Measurements from ENCODE around the gene HADHB.

The HADHB gene
- long read RNA-seq, transcript HADHB-201 (16 exons, 2,044 nt) = major isoform, 1,526 of 1,691 reads
- long read RNA-seq, transcript HADHB-208 (15 exons, 2,142 nt) = minor isoform, 18 of 1,691 reads
- long read RNA-seq, partial matches to known transcripts = 43 of 1,691 reads
- long read RNA-seq, other reads (novel, unspliced or antisense) = 100 of 1,691 reads

GRCh38 chr2:26244309-26245230 is at the start of gene HADHB, which contains the start of gene HADHA:
TSS of gene HADHB (plus strand) at chr2:26244939. CDS start at chr2:26254255, 9,316 bp downstream.
TSS of gene HADHA (minus strand) at chr2:26244632. CDS start at chr2:26244596, 36 bp downstream.
- peak within 1 kb of the TSS; percentile 99 for H3K27ac ChIP-seq (replicated peaks)
- H3K4me3 ChIP-seq (replicated peaks; ENCODE audit: insufficient read depth, low read length) = peak within 1 kb of the TSS; percentile 81
- H3K27me3 ChIP-seq (ENCODE audit: insufficient read depth, poor library complexity, severe bottlenecking) = no peaks in the 10 kb centered on the region
- DNase-seq (ENCODE audit: low read depth in 1 of 2, low spot score in 1 of 2) = peak; percentile 78 to 87
- TF ChIP-seq CTCF (IDR thresholded peaks at IDR 0.05; ENCODE audit: insufficient read depth, low read length) = no peak
- no peak for TF ChIP-seq GABPA (IDR thresholded peaks at IDR 0.05; ENCODE audit: low read depth)
- peak; percentile 69 for TF ChIP-seq SPI1 (IDR thresholded peaks at IDR 0.05; ENCODE audit: borderline replicate concordance, low read depth)
- TF ChIP-seq REST (IDR thresholded peaks at IDR 0.05; ENCODE audit: insufficient replicate concordance, low read depth) = peak; percentile 77
- TF ChIP-seq POLR2AphosphoS5 (IDR thresholded peaks at IDR 0.05; ENCODE audit: low read depth) = peak; percentile 60; the same call in 1 of the 2 replicates

- TF ChIP-seq GABPA (IDR thresholded peaks at IDR 0.05; ENCODE audit: low read depth) (no peak), CTCF (IDR thresholded peaks at IDR 0.05; ENCODE audit: insufficient read depth, low read length) (no peak), POLR2AphosphoS5 (IDR thresholded peaks at IDR 0.05; ENCODE audit: low read depth) (no peak), SPI1 (IDR thresholded peaks at IDR 0.05; ENCODE audit: borderline replicate concordance, low read depth) (no peak), REST (IDR thresholded peaks at IDR 0.05; ENCODE audit: insufficient replicate concordance, low read depth) (no peak)
- no peak overlapping the region for H3K27ac ChIP-seq (replicated peaks)
- no peak overlapping the region for H3K4me3 ChIP-seq (replicated peaks; ENCODE audit: insufficient read depth, low read length)
- no peak for DNase-seq (ENCODE audit: low read depth in 1 of 2, low spot score in 1 of 2)
- H3K27me3 ChIP-seq (ENCODE audit: insufficient read depth, poor library complexity, severe bottlenecking) = no peaks in the 10 kb centered on the region
These were observed 49.4 kb upstream of the HADHB start for GRCh38 chr2:26195040-26195984.

GRCh38 chr2:26196683-26197418 is 47.9 kb upstream of the HADHB start:
- DNase-seq (ENCODE audit: low read depth in 1 of 2, low spot score in 1 of 2) = no peak
- no peak overlapping the region for H3K27ac ChIP-seq (replicated peaks)
- no peak overlapping the region for H3K4me3 ChIP-seq (replicated peaks; ENCODE audit: insufficient read depth, low read length)
- no peaks in the 10 kb centered on the region for H3K27me3 ChIP-seq (ENCODE audit: insufficient read depth, poor library complexity, severe bottlenecking)
- TF ChIP-seq SPI1 (IDR thresholded peaks at IDR 0.05; ENCODE audit: borderline replicate concordance, low read depth) (peak; percentile 76), GABPA (IDR thresholded peaks at IDR 0.05; ENCODE audit: low read depth) (no peak), REST (IDR thresholded peaks at IDR 0.05; ENCODE audit: insufficient replicate concordance, low read depth) (no peak)
